HG03520 (cell line): ENCODE data around the gene COPE.
"Not testable (repeated sequence)": the region's sequence is repeated elsewhere in the genome, so short reads cannot be mapped to it uniquely, and the experiment has no call there.

Source experiments
- ATAC-seq: cut with Tn5 transposase; IDR thresholded peaks from one replicate; pipeline ENCODE4 v1.9.1; 2021; ENCODE audit warnings: mild to moderate bottlenecking, moderate library complexity; ENCODE audit not compliant: unreplicated experiment

COPE gene

DNA sequence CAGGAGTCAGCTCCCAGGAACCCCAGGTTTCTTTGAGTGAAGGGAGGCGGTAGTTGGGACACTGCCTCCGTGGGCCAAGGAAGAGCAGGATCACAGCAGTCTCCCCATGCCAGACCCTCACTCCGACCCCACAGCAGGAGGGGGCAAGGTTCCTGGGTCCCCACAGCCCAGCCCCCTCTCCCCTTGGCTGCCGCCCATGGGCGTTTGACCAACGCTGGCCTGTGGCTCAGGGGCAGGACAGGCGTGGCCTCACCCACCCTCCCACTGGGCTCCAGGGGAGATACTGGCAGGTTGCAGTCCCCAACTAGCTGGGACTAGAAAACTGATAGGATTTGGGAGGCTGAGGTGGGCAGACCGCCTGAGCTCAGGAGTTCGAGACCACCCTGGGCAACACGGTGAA lies 9.2 kb downstream of the COPE start:
- ATAC-seq: no peak

DNA sequence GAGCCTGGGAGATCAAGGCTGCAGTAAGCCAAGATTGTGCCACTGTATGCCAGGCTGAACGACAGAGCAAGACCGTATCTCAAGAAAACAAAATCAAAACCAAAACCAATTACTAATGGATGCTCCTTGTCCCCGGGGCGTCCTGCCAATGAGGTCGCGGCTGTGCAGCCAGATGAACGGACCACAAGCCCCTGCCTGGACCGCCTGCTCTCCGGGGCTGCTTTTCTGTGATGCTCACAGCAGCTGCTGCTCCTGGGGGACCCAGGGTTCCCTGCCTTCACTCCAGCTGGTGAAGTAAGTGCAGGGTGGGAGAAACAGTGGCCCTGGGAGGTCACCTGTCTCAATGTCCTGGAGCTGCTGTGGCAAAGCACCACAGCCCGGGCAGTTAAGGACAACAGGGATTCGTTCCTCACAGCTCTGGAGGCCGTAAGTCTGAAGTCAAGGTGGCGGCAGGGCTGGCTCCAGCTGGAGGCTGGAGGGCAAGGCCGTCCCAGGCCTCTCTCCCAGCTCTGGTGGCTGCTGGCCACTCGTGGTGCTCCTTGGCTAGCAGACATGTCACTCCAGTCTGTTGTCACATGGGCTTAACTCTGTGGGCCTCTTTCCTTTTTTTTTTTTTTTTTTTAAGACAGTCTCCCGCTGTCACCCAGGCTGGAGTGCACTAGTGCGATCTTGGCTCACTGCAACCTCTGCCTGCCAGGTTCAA lies 10.1 kb downstream of the COPE start:
- ATAC-seq: no peak

DNA sequence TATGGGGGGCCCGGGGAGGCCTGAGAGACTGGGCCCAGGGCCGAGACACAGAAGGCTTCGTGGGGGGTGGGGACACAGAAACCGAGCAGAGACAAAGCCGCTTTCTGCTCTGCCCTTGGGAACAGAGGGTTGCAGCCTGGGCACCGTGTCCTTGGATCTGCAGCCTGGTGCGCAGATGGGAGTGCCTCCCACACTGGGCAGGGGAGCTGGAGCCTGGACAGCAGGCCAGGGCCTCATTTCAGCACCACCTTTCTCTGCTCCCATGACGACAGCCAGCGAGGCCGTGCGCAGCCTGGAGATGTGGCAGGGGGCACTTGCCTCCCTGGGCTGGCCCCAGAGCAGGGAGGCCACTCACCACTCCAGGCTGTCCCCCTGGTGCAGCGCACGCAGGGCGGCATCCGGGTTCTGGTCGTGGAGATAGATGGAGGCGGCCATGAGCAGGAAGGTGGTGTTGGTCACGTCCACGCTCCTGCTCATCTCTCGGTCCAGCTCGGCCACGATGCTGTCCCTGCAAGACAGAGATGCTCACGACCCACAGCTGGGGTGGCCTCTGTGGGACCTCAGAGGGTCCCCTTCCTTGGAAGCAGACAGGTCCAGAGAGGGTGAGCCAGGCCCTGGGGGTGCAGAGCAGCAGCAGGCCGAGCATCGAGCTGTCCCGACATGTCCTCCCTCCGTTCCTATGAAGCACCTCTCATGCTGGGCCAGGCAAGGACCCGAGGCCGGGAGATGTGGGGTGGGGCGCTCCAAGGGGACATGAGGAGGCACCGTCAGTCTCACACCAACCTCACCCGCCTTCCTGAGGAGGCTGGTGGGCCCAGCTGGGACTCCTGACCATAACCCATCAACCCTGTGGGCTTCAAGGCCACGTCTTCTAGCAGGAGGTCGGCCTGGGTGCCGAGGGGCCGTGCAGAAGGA lies 12.3 kb downstream of the COPE start:
- no peak for ATAC-seq

DNA sequence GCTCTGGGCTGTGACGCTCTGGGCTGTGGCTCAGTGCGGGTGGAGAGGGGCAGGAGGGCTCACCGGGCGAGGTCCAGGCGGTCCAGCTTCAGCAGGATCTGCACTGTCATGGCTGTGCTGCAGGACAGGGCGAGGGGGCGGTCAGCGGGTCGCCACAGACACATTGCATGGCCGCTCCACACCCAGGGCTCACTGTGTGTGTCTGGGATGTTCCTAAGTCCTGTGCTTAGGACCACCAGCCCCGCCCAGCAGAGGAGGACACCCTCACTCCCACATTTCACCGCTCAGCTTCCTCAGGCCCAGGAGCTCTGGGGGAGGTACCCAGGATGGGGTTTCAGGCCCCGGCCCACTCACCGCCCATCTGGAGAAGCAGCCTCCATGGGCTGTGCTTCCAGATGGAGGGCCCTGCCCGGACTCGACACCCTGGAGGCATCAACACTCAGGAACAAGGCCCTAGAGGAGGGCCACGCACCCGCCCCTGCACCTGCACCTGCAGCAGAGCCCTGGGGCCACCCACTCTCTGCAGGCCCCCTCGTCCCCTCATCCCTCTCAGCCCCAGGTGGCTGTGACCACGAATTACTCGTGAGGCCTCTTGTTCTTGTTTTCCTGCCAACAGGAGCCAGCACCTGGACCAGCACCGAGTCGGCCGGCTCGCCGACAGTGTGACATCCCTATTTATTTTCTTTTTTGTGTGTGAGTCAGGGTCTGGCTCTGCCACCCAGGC lies 13.5 kb downstream of the COPE start:
- ATAC-seq: no peak

DNA sequence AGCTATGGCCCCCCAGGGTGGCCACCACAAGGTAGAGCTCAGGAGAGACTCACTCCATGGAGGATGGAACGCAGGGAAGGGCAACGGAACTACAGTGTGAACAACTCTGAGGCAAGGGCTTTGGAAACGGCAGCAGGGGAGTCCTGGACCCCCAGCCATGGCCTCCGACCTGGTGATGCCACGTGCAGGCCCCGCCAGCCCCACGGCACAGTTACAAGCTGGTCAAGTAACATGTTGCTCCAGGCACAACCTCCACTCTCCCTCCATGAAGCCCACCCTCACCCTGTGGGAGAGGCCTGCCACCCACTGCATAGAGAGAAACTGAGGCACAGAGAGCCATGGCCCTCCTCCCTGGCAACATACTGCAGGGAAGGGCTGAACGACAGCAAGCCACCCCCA lies 14.1 kb downstream of the COPE start:
- ATAC-seq: no peak

DNA sequence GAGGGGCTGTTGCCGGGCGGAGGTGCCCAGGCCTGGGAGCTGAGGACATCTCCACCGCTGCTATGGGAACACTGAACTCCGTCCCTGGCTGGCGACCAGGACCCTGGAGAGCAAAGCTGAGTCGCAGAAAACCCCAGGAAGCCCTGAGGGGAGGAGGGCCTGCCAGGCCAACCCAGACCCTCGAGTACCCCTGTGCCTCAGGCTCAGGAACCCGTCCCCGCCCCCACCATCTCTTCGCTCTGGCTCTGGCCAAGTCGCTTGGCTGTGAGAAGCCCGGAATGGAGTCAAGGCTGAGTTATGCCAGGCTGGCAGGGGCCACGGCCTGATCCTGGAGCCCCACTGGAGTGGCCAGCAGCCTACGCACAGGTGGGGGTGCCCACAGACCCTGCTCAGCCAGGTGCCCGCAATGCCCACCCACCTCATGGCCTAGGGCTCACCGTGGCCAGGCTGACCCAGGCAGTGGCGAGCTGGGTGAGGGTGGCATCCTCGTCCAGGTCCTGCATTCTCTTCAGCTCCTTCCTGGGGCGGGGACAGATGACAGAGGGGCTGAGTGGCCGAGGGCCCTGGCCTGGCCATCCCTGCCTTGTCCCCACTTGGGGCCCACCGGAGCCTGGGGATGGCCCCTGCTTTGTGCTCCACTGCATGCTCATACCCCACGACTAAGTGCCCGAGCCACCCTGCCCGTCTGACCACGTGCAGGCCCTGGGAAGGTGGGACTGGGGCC lies 14.7 kb downstream of the COPE start:
- no peak for ATAC-seq

DNA sequence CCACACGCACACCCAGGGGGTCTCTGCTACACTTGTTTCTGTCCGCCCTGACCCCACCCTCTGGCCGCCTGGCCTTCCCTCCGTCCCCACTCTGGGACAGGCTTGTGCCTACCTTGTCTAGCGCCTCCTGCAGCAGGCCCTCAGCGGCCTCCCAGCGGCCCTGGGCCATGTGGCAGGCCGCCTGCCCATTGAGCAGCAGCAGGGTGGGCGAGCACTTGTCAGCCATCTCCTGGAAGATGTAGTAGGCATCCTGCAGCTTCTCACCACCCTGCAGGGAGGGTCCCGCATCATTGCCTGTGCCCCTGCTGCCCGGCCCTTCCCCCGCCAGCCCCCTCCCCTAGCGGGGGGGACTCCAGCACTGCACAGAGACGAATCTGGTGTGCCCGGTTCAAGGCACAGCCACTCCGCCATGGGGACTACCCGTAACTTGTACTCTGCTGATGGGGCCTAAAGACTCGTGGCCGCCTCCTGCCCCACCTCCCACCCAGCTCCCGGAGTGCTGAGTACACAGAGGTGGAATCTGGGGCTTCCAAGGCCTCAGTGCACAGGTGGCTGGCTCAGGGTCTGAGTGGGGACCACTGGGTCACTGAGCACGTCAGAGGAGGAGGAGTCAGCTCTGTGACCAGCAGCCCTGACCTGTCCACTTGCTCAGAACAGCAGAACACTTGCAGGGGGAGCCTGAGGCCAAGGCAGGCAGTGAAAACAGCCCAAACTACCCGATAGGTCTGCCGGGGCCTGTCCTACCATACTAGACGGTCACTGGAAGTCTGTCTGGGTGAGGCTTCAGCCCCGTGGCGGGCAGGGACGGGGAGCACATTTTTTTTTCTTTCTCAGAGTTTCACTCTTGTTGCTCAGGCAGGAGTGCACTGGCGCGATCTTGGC lies 15.8 kb downstream of the COPE start:
- ATAC-seq: no peak

DNA sequence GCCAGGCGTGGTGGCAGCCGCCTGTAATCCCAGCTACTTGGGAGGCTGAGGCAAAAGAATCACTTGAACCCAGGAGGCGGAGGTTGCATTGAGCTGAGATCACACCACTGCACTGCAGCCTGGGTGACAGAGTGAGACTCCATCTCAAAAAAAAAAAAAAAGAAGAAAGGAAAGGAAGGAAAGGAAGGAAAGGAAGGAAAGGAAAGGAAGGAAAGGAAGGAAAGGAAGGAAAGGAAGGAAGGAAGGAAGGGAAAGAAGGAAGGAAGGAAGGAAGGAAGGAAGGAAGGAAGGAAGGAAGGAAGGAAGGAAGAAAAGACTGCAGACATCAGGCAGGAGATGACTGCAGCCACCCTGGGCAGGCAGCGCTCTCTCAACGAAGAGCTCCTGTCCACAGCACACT lies 16.7 kb downstream of the COPE start:
- ATAC-seq: not testable (repeated sequence)

DNA sequence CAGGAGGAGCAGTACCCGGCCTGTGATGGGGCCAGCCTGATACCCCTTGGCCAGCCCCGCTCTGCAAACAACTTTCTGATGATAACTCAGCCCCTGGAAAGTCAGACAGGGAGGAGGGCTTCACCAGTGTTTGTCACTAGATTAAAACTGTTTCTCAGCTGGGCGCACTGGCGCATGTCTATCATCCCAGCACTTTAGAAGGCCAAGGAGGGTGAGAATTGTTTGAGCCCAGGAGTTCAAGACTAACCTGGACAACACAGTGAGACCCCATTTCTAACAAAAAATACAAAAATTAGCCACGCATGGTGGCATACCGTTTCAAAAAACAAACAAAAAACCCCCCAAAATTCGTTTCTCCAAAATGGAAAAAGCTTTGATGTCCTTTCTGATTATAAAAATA lies 17.7 kb downstream of the COPE start:
- no peak for ATAC-seq

DNA sequence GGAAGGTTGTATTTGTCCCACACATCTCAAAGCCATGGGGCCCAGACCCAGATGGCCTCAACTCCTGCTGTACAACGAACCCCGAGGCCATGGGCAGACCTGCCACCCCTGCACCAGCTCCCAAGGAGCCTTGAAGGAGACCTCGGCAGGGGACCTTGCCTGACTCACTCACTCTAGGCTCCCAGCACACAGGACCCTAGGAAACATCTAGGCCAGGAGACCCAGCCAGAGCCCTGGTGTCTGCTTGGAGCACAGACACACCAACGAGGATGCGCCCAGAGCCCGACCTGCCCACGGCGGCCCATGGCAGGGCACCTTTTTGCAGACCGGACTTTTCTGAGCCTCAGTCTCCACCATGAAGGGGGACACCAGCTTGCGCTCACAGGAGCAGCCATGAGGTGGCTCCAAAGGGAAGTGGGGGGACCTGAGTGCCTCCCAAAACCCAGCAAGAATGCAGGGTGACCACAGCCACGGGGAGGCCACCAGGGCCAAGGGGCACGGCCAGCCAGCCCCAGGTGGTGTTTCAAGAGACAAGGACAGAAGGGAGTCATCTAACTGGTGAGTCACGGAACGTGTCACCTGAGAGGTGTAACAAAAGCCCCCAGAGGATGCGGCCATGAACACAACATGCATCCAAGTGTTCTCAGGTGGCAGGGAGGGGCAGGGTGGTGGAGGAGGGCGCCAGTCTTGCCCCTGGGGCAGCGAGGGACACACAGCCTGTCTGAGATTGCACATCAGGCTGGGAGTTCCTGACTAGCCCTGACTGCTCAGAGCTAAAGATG lies 18.3 kb downstream of the COPE start:
- no peak for ATAC-seq

DNA sequence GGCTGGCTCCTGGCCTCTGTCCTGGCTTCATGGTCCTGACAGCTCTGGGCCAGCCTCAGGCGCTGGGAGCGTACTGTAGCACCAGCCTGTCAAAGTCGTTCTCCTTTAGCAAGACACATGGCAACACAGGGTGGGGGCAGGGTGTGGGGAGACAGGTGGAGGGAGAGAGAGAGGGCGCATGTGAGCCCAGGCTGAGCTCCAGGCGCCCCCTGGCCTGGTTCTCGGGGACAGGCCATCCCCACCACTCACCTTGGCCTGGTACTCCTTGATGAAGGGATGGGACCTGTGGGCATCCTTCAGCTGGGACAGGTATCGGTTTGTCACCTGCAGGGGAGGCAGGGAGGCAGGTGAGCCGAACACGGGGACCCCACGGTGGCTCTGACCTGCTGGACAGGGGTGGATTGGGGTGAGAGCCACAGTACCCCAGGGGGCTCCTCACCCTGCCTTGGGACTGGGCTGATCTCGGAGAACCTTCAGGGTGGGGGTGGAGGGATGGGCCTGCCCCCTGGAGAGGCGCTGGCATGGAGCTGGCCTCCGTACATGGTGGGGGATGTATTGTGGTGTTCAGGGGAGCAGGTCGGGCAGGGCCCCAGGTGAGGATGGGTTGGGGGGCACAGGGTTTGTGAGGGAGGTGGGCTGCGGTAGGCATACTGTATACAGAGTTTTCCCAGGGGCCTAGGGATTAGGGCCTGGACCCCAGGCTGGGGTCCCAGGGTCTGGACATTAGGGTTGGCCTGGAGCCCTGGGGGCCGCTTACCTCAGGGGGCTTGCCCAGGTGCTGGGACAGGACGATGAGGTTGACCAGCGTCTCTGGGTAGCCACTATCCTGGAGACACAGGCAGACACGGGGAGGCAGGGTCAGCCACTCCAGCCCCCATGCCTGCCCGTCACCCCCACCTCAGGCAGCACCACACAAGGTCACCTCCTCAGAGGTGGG lies 19.3 kb downstream of the COPE start:
- no peak for ATAC-seq

DNA sequence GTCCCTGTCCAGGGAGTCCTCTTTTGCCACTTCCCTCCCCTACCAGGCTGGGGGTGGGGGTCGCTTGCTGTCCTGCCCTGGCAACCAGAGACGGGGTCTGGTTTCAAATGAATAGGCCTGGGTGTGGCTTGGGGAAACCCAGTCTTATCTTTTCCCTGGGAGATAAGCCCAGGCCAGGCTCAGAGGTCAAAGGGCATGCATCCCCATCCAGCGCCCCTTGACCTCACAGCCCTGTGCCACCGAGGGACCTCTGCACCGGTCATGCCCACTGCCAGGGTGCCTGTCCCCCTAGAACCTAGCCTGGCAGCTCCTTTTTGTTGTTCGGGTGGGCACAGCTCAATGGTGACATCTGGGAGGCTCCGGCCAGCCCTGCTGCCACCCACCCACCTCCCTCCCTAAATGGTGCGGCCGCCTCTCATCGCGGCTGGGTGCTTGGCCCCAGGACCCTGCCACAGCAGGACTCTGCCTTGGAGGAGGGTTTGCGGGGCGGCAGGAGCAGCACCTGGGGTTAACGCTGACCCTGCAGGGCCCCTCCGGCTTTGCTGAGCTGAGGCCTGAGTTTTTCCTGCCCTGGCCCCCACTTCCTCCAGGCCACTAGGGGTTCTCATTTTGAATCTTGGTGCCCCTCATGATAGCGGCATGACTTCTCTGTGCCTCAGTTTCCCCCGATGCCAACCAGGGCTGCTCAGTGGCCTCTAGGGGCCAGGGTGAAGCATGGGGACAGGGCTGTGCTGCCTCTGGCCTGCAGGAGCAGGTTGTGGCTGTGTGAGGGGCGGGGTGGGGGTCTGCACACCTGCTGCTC lies 20.4 kb downstream of the COPE start:
- ATAC-seq: no peak

DNA sequence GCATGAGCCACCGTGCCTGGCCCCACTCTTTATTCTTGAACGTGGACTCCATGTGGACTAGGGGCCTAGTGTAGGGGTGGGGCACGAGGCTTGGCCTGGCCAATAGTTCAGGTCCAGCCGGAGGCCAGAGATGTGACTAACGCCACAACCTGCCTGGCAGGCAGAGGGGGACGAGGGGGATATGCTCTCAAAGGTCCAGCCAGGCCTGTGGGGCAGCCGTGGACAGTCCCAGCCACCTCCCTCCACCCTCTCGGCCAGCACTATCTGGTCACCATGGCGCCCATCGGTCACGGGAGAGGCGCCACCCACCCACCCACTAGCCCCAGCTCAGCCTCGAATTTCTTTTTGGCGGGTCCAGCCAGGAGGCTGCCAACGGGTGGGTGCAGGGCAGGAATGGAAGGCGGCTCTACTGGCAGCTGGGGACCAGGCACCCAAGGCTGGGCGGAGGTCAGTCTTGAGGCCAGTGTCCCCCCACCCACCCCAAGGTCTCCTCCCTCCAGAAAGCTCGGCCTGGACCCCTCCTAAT lies 21.0 kb downstream of the COPE start:
- ATAC-seq: no peak

DNA sequence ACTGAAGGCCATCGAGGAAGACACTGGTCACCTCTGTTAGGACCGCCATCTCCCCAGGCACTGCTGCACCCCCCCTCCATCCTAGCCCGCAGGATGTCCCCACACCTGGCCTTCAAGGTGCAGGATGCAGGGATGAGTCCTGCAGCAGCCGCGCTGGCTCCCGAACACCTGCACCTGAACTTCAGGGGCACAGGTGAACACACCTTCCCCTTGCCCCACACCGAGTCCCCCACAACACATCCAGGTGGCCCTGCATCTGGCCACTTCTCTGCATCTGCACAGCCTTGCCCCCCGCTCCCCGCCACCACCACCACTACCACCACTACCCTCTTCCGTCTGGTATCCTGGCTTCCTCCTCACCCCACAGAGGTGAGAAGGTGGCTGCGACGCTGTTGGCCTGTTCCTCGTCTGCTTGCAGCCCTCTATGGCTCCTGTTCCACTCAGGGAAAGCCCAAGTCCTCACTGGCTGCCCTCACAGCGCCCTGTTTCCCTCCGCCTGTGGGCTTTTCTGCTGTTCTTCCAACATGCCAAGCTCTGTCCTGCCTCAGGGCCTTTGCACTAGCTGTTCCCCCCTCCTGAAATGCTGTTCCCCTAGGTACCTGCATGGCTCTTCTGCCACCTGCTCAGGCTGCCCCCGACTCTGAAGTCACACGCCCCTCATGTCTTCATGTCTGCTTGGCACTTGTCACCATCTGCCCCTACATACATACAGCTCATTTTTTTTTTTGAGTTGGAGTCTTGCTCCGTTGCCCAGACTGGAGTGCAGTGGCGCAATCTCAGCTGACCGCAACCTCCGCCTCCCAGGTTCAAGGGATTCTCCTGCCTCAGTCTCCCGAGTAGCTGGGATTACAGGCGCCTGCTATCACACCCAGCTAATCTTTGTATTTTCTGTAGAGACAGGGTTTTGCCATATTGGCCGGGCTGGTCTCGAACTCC lies 21.8 kb downstream of the COPE start:
- ATAC-seq: no peak

DNA sequence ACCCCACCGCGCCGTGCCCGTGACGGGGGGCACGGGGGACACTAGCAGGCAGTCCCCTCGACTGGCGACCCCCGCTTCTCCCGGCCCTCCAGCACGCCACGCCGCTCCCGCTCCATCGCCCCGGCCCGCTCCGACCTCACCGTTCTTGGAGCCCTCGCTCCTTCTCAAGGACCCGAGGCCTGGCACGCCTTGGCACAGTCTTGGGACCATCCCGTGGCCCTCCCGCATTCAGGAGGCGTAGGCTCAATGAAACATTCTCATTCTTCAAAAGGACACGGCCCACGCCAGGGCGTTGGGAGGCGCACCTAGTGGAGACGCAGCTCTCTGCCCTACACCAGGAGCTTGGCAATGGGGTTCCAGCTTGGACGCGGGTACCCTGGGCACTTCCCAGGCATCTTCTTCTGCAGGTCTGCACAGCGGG lies 22.8 kb downstream of the COPE start:
- ATAC-seq: no peak

DNA sequence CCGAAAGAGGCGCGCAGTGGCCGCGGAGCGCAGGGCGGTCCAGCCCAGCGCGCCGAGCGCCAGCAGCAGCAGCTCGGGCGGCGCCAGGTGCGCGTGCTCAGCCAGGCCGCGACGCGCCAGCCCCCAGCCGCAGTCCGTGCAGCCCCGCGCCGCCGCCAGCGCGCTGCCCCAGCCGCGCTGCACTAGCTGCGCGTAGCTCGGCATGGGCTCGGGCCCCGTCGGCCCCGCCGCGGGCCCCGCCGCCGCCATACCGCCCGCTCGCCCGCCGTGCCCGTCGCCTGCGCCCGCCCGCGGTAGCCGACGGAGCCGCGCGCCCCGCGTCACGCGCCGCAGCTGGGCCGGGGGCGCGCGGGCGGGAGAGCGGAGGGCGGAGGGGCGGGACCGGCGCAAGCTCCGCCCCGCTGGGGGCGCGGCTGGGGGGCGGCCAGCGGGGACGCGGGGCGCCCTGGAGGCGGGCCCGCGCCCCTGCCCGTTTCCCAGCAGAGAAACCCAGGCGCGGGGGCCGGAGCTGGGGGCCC lies 23.3 kb downstream of the COPE start, which contains the start of gene CERS1:
Gene CERS1, minus strand, starts transcription at position 335 of the 518 bp plus-strand sequence. Its CDS starts 86 bp downstream, at position 249.
- no peak for ATAC-seq
